DND-41 (cell line): ENCODE results near the gene LRIT3.

Experiments used
- ATAC-seq: fragments of 200-7000 bp; cut with Tn5 transposase; 3 replicates; pipeline ENCODE4 v1.9.1; 2021; ENCODE audit warnings: low read depth; ENCODE audit not compliant: insufficient read depth
- DNase-seq: peaks from one replicate; pipeline ENCODE4 v3.0.0-alpha.2; 2020
- H2AFZ ChIP-seq: 2 replicates; pipeline ENCODE4 v1.6.0; 2012; ENCODE audit warnings: low read depth, low read length
- H3K27ac ChIP-seq: 2 replicates; pipeline ENCODE4 v1.5.1; 2012; ENCODE audit warnings: low read length, inconsistent platforms
- H3K27me3 ChIP-seq: fragments of 200-600 bp; sonication (generic); 2 replicates; pipeline ENCODE4 v1.6.0; 2012; ENCODE audit warnings: low read length, mild to moderate bottlenecking, inconsistent platforms; ENCODE audit not compliant: insufficient read depth, poor library complexity
- H3K36me3 ChIP-seq: 2 replicates; pipeline ENCODE4 v1.5.1; 2012; ENCODE audit warnings: low read length, inconsistent platforms; ENCODE audit not compliant: insufficient read depth
- H3K4me1 ChIP-seq: 2 replicates; pipeline ENCODE4 v1.5.1; 2012; ENCODE audit warnings: mild to moderate bottlenecking, low read length; ENCODE audit not compliant: insufficient read depth
- H3K4me2 ChIP-seq: 2 replicates; pipeline ENCODE4 v1.6.0; 2012; ENCODE audit warnings: mild to moderate bottlenecking, moderate library complexity, low read length, inconsistent platforms; ENCODE audit not compliant: insufficient read depth
- H3K4me3 ChIP-seq, 2 experiments: fragments of 200-600 bp in 1 of 2; shearing (Covaris generic) in 1 of 2; 2 replicates each; pipeline ENCODE4 v1.5.1; 2012 to 2016; ENCODE audit warnings: inconsistent platforms in 2 of 2, low read length in 2 of 2, mild to moderate bottlenecking in 2 of 2, low read depth in 1 of 2, moderate library complexity in 1 of 2
- H3K79me2 ChIP-seq: 2 replicates; pipeline ENCODE4 v1.6.0; 2012; ENCODE audit warnings: low read length, inconsistent platforms; ENCODE audit not compliant: insufficient read depth
- H3K9ac ChIP-seq: 2 replicates; pipeline ENCODE4 v1.6.0; 2012; ENCODE audit warnings: low read depth, mild to moderate bottlenecking, inconsistent platforms, low read length, moderate library complexity
- H3K9me3 ChIP-seq: 2 replicates; pipeline ENCODE4 v1.5.1; 2012; ENCODE audit warnings: low read length, moderate library complexity, mild to moderate bottlenecking, inconsistent platforms; ENCODE audit not compliant: insufficient read depth, severe bottlenecking
- H4K20me1 ChIP-seq: 2 replicates; pipeline ENCODE4 v1.6.0; 2012; ENCODE audit warnings: low read length; ENCODE audit not compliant: insufficient read depth
- EZH2 ChIP-seq: IDR thresholded peaks from 3 replicates; pipeline ENCODE4 v1.6.1; 2012; ENCODE audit warnings: borderline replicate concordance, low read depth, mild to moderate bottlenecking, moderate library complexity, low read length, inconsistent platforms; ENCODE audit not compliant: severe bottlenecking
- TF ChIP-seq, protein P1 (sequence below): IDR thresholded peaks from 2 replicates; pipeline ENCODE4 v1.5.1; 2012; ENCODE audit warnings: borderline replicate concordance, low read length, moderate library complexity, mild to moderate bottlenecking; ENCODE audit not compliant: poor library complexity, severe bottlenecking; ENCODE audit errors: extremely low read depth

Gene LRIT3, protein sequence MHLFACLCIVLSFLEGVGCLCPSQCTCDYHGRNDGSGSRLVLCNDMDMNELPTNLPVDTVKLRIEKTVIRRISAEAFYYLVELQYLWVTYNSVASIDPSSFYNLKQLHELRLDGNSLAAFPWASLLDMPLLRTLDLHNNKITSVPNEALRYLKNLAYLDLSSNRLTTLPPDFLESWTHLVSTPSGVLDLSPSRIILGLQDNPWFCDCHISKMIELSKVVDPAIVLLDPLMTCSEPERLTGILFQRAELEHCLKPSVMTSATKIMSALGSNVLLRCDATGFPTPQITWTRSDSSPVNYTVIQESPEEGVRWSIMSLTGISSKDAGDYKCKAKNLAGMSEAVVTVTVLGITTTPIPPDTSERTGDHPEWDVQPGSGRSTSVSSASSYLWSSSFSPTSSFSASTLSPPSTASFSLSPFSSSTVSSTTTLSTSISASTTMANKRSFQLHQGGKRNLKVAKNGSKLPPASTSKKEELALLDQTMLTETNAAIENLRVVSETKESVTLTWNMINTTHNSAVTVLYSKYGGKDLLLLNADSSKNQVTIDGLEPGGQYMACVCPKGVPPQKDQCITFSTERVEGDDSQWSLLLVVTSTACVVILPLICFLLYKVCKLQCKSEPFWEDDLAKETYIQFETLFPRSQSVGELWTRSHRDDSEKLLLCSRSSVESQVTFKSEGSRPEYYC

DNA sequence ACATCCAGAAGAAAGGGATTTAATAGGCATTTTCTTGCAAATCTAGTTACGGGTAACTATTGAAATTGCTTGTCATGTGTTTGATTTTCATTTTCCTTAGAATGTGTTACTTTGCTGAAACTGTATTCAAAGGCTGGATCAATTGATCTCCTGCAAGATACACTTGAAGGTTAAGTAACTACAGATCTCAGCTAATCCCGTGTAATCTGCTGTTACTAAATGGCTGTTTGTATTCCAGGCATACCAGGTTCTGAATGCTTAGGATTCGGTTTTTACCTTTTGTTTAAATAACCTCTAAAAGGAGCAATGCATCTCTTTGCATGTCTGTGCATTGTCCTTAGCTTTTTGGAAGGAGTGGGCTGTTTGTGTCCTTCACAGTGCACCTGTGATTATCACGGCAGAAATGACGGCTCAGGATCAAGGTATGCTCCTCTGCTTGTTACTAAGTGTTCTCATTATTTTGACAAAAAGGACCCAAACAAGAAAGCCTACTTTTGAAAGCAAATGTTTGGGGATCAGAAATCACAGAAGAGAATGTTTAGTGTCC is at the start of gene LRIT3:
LRIT3 (plus strand) TSS at position 212 of the 547 bp plus-strand sequence; CDS start at position 307, 95 bp downstream.
- no peaks in the 10 kb centered on the region for H3K36me3 ChIP-seq
- no peak for DNase-seq
- no peak within 1 kb of the TSS for H3K4me2 ChIP-seq
- no peak for ATAC-seq
- no peak within 1 kb of the TSS for H3K4me3 ChIP-seq
- no peak within 1 kb of the TSS for H3K27ac ChIP-seq
- H4K20me1 ChIP-seq: no peaks in the 10 kb centered on the region
- TF ChIP-seq EZH2: no peak
- TF ChIP-seq, protein P1, sequence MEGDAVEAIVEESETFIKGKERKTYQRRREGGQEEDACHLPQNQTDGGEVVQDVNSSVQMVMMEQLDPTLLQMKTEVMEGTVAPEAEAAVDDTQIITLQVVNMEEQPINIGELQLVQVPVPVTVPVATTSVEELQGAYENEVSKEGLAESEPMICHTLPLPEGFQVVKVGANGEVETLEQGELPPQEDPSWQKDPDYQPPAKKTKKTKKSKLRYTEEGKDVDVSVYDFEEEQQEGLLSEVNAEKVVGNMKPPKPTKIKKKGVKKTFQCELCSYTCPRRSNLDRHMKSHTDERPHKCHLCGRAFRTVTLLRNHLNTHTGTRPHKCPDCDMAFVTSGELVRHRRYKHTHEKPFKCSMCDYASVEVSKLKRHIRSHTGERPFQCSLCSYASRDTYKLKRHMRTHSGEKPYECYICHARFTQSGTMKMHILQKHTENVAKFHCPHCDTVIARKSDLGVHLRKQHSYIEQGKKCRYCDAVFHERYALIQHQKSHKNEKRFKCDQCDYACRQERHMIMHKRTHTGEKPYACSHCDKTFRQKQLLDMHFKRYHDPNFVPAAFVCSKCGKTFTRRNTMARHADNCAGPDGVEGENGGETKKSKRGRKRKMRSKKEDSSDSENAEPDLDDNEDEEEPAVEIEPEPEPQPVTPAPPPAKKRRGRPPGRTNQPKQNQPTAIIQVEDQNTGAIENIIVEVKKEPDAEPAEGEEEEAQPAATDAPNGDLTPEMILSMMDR: no peak
- no peak within 1 kb of the TSS for H2AFZ ChIP-seq
- H3K27me3 ChIP-seq: no peaks in the 10 kb centered on the region
- no peaks in the 10 kb centered on the region for H3K79me2 ChIP-seq
- no peak within 1 kb of the TSS for H3K9ac ChIP-seq
- H3K4me1 ChIP-seq: no peaks in the 10 kb centered on the region
- H3K9me3 ChIP-seq: no peaks in the 10 kb centered on the region

DNA sequence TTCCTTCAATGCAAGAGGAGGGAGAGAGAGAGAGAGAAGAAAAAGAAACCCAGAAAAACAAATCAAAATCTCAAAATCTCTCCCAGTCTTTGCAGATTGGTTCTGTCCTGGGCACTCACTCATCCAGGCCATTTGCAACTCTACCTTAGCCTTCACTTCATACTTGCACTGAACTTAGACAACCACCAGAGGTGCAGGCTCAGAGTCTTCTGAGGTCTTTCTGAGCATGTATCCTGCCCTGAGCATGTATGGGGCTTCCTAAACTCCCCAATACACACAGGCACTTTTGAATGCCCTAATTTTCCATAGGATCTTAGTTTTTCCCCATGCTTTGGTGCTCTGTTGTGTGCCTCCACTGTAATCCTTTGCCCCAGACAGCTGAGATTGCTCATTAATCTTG is 49.0 kb upstream of the LRIT3 start:
- Histone ChIP-seq H3K27me3 (peaks cover 2% of the 10 kb centered on the region), H3K4me2 (no peak overlapping the region), H3K27ac (no peak overlapping the region), H2AFZ (no peak overlapping the region), H3K79me2 (no peaks in the 10 kb centered on the region), H3K4me1 (no peaks in the 10 kb centered on the region), H3K9ac (no peak overlapping the region), H3K9me3 (peaks cover 7% of the 10 kb centered on the region), H3K36me3 (no peaks in the 10 kb centered on the region), H4K20me1 (no peaks in the 10 kb centered on the region), H3K4me3 (no peak overlapping the region)
- TF ChIP-seq, protein P1: no peak
- TF ChIP-seq EZH2: no peak
- 0 out of 3 replicates have a peak, but pooled peaks have one; percentile 49 for ATAC-seq
- DNase-seq: no peak

DNA sequence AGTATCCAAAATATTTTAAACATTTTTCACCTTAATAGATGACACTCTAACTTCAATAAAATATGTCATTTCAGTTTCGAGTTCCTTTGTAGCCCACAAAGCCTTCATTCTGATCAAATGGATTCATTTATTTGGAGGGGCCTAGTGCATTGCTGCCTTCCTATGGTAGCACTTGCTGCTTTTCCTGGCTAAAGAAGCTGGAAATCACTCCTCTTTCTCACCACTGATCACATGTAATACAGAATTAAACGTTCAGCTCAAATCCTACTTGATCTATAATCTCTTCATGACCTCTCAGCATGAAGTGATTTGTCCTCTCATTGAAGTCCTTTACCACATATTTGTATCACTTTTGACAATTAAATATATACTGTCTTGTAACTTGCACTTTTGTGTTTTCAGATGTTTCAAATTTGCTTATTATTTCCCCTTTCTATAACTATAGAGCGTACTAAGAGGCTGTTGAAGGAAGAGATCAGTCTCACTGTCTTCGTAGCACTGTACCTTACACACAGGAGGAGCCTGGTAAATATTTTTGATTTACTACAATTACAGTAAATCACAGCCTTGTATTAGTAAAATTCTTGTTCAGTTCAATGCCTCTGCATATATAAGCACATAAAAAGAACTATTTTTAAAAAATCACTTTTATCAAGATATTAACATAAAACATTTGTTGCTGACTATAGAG is 46.7 kb upstream of the LRIT3 start:
- Histone ChIP-seq H3K4me2 (no peak overlapping the region), H2AFZ (no peak overlapping the region), H3K36me3 (no peaks in the 10 kb centered on the region), H3K9me3 (peaks cover 5% of the 10 kb centered on the region), H3K4me3 (no peak overlapping the region), H3K27me3 (peaks cover 2% of the 10 kb centered on the region), H3K4me1 (no peaks in the 10 kb centered on the region), H3K79me2 (no peaks in the 10 kb centered on the region), H3K9ac (no peak overlapping the region), H3K27ac (no peak overlapping the region), H4K20me1 (no peaks in the 10 kb centered on the region)
- DNase-seq (no peak), ATAC-seq (no peak)
- TF ChIP-seq, protein P1: no peak
- TF ChIP-seq EZH2: no peak
